Thyroid gland (tissue), 4 donors: ENCODE measurements around the gene CFAP43. TPM values are rescaled to one million over a fixed set of nuclear protein-coding genes. Genes with fewer than 3 reads are reported as not detected.

Experiments used
- DNase-seq, 2 donors: peaks; one replicate each; pipeline ENCODE4 v3.0.0-alpha.2; 2019
- H3K27ac ChIP-seq, 3 donors: fragments of 200-600 bp; sonication (generic); 1 replicate in 2 of 3; 2 replicates in 1 of 3; pipeline ENCODE4 v1.5.1; 2016 to 2019; ENCODE audit warnings: mild to moderate bottlenecking in 1 of 3, moderate library complexity in 1 of 3
- H3K27me3 ChIP-seq: fragments of 200-600 bp; sonication (generic); one replicate; pipeline ENCODE4 v1.5.1; 2019
- H3K36me3 ChIP-seq, 2 donors: fragments of 200-600 bp; sonication (generic); one replicate each; pipeline ENCODE4 v1.5.1; 2016 to 2019
- H3K4me1 ChIP-seq, 2 donors: fragments of 200-600 bp; sonication (generic); one replicate each; pipeline ENCODE4 v1.5.1; 2017 to 2019
- H3K4me3 ChIP-seq, 3 donors: fragments of 200-600 bp; sonication (generic); replicated peaks in 1 of 3; 1 replicate in 2 of 3; 2 replicates in 1 of 3; pipeline ENCODE4 v1.5.1; 2016; ENCODE audit warnings: mild to moderate bottlenecking in 1 of 3
- H3K9me3 ChIP-seq: fragments of 200-600 bp; sonication (generic); one replicate; pipeline ENCODE4 v1.5.1; 2017
- POLR2A ChIP-seq, 2 donors: fragments of 450-650 bp; IDR thresholded peaks; one replicate each; pipeline ENCODE4 v1.6.1; 2017; ENCODE audit warnings: antibody characterized with exemption in 2 of 2, mild to moderate bottlenecking in 2 of 2, moderate library complexity in 1 of 2
- WGBS, 2 donors: methylation state at CpG; one replicate each; pipeline ENCODE4 v1.1.5; 2017; 5-methylcytosine and 5-hydroxymethylcytosine counted together
- intact Hi-C: fragments of 100-400 bp; cut with DNase I; formaldehyde crosslinking; loops from one replicate; pipeline ENCODE4 v1.15.1; 2023
- total RNA-seq, 4 donors: library from RNA; depleted of rRNA; stranded (reverse); fragments of >200 nt; gene quantifications; one replicate each; pipeline ENCODE4 v1.2.3, GENCODE V29; 2016
- TF ChIP-seq, protein P1 (sequence below), 6 experiments: fragments of 200-600 bp in 3 of 6; fragments of 450-650 bp in 3 of 6; sonication (generic) in 3 of 6; IDR thresholded peaks; one replicate each; pipeline ENCODE4 v1.5.1; 2016 to 2019; ENCODE audit warnings: antibody characterized with exemption in 6 of 6, mild to moderate bottlenecking in 2 of 6, inconsistent platforms in 1 of 6, moderate library complexity in 1 of 6

The CFAP43 gene
- total RNA-seq, 4 donors from 2014 or later: 8.2 to 16.9 (median 11.5) TPM

DNA sequence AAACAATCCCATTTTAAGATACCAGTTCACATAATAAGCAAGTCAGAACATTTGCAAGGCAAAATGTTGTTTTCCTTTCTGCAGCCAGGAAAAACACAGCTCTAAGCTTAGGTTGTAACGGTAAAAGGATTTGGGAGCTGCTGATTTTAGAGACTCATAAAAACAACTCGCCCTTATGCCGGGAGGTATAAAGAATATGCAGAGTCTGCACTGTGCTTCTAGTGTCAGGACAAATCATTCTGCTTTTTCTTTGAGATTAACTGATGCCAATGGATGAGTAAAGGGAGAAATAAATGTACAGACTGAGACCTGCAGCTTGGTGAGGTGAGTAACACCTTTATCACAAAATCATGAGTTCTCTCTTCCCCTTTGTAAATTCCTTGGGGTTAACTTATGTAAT, 112.2 kb downstream of the CFAP43 start:
- DNase-seq: no peak
- Histone ChIP-seq H3K27me3 (no peaks in the 10 kb centered on the region), H3K4me3 (no peak overlapping the region), H3K27ac (peak overlapping the region; percentile 98 to 99 (median 99)), H3K36me3 (no peaks in the 10 kb centered on the region), H3K9me3 (no peaks in the 10 kb centered on the region), H3K4me1 (peaks cover 0 to 32% of the 10 kb centered on the region in 2 donors)
- TF ChIP-seq POLR2A (IDR thresholded peaks at IDR 0.05): no peak
- TF ChIP-seq, protein P1, sequence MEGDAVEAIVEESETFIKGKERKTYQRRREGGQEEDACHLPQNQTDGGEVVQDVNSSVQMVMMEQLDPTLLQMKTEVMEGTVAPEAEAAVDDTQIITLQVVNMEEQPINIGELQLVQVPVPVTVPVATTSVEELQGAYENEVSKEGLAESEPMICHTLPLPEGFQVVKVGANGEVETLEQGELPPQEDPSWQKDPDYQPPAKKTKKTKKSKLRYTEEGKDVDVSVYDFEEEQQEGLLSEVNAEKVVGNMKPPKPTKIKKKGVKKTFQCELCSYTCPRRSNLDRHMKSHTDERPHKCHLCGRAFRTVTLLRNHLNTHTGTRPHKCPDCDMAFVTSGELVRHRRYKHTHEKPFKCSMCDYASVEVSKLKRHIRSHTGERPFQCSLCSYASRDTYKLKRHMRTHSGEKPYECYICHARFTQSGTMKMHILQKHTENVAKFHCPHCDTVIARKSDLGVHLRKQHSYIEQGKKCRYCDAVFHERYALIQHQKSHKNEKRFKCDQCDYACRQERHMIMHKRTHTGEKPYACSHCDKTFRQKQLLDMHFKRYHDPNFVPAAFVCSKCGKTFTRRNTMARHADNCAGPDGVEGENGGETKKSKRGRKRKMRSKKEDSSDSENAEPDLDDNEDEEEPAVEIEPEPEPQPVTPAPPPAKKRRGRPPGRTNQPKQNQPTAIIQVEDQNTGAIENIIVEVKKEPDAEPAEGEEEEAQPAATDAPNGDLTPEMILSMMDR (IDR thresholded peaks at IDR 0.05): no peak
- intact Hi-C loops: no loop called here
- WGBS, 2 donors: 49 to 60% methylated on average over 3 of the region's 3 CpGs

DNA sequence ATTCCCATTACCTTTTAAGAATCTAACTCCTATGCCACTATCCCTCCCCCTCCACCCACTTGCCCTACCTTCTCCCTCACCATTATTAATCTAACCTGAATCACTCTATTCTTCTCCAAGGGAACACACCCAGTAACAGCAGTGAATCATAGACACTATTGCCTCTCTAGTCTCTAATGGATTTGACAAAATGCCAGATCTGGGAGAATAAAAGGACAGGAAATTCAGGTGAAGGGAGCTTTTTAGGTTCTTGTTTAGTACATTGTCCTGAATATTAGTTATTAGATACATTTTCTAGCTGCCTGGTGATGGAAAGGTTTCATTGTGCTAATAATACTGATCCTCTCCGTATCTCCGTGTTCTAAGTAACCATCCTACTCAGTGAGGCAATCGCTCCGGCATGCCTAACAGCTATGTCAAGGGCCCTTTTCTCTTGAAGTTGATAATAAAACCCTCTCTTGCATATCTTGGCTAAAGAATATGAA, 114.3 kb downstream of the CFAP43 start:
- peak; percentile 58 to 63 for DNase-seq
- Histone ChIP-seq H3K4me3 (no peak overlapping the region), H3K4me1 (peaks cover 0 to 28% of the 10 kb centered on the region in 2 donors), H3K36me3 (no peaks in the 10 kb centered on the region), H3K27me3 (no peaks in the 10 kb centered on the region), H3K9me3 (no peaks in the 10 kb centered on the region), H3K27ac (peak overlapping the region in 1 of 3 donors; percentile 33)
- WGBS, 2 donors: 45 to 52% methylated on average over 4 of the region's 4 CpGs
- TF ChIP-seq POLR2A (IDR thresholded peaks at IDR 0.05): no peak
- TF ChIP-seq, protein P1 (IDR thresholded peaks at IDR 0.05): no peak
- intact Hi-C loops: no loop called here

DNA sequence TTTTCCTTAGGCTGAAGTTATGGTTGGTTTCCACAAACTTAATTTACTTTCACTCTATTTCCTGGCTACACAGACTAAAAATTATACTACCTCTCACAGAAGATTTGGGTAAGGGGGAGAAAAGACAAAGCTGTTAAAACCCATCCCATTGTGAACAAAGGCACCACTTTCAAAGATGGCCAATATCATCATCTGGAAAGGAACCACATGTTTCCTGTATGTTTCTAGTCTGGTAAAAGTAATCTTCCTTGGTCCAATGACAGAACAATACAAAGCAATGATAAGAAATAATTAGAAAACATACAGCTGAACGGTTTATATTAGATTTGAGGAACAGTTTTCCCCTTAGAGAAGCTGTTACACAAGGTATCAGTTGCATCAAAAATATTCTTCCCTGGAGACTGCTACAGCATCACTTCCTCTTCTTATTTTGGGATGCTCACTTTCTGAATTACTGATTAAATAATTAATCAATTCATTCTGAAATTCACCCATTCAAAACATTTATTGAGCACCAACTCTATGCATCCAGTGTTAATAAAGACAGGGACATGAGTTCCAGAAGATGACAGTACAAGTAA, 118.7 kb downstream of the CFAP43 start:
- no peak overlapping the region for H3K4me3 ChIP-seq
- TF ChIP-seq, protein P1 (IDR thresholded peaks at IDR 0.05): no peak
- TF ChIP-seq POLR2A (IDR thresholded peaks at IDR 0.05): no peak
- H3K27me3 ChIP-seq: no peaks in the 10 kb centered on the region
- peaks cover 0 to 9% of the 10 kb centered on the region in 2 donors for H3K4me1 ChIP-seq
- WGBS, 2 donors: 60 to 69% methylated on average over 1 of the region's 1 CpG
- H3K36me3 ChIP-seq: no peaks in the 10 kb centered on the region
- intact Hi-C loops: no loop called here
- no peak for DNase-seq
- no peak overlapping the region for H3K27ac ChIP-seq
- no peaks in the 10 kb centered on the region for H3K9me3 ChIP-seq

DNA sequence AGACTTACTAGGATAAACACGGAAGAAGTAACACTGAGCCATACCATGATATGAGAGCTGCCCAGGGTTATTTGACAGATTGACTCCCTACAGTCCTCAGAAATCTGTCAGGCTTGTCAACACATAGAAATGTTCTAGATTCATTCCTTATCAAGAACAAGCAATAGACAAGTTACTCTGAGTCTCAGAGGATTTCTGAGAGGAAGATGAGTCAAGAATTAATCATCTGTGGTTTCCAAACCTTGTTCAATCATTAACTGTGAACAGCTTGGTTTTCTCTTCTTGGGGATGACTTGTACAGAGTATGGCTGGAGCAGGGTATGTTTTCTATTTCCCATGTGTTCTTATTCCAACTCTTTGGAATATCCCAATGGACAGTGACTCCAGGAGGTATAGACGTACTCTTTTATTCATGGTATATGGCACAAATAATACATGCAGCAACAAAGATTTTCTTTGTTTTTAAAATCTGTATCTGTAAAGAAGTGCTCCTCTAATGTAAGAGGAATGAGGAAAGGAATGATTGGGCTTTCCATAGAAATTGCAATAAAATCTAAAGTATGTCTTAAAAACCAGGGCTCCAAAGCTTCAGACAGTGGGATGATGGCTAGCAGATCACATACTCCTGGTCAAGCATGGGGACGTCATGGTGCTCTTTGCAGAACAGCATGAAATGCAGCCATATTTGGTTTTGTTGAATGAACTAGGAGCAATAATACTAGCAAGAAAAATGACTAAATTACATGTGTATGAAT, 122.1 kb downstream of the CFAP43 start:
- Histone ChIP-seq H3K27me3 (no peaks in the 10 kb centered on the region), H3K27ac (no peak overlapping the region), H3K4me1 (no peaks in the 10 kb centered on the region), H3K36me3 (no peaks in the 10 kb centered on the region), H3K4me3 (no peak overlapping the region), H3K9me3 (no peaks in the 10 kb centered on the region)
- 85 to 90% methylated on average over 3 of the region's 3 CpGs for WGBS, 2 donors
- no peak for DNase-seq
- intact Hi-C loops: no loop called here
- TF ChIP-seq POLR2A (IDR thresholded peaks at IDR 0.05): no peak
- TF ChIP-seq, protein P1 (IDR thresholded peaks at IDR 0.05): no peak

DNA sequence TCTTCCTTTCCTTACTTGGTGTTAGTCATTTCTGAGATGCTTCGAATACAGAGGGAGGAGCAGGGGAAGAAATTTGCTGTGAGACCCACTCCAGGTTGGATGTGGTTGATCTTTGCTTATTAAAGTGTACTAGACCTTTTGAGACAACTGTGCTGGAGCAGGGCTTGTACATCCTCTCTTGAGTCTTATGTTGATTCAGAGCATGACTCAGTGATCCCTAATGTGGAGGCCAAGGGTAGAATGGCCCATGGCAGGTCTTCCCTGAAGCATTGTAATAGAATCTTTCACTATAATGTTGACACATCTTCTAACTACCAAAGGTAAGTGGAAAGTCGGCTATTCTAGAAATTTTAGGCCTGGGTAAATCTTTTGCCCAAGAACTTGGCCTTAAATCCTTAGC, 127.2 kb downstream of the CFAP43 start:
- no peak for DNase-seq
- intact Hi-C loops: no loop called here
- no peak overlapping the region for H3K4me3 ChIP-seq
- no peaks in the 10 kb centered on the region for H3K27me3 ChIP-seq
- peaks cover 0 to 4% of the 10 kb centered on the region in 2 donors for H3K4me1 ChIP-seq
- H3K27ac ChIP-seq: no peak overlapping the region
- H3K36me3 ChIP-seq: no peaks in the 10 kb centered on the region
- TF ChIP-seq, protein P1 (IDR thresholded peaks at IDR 0.05): no peak
- TF ChIP-seq POLR2A (IDR thresholded peaks at IDR 0.05): no peak
- 89 to 93% methylated on average over 2 of the region's 2 CpGs for WGBS, 2 donors
- no peaks in the 10 kb centered on the region for H3K9me3 ChIP-seq
